HEK293T (cell line): ENCODE data around the gene TUBAL3.
"Not testable (repeated sequence)": the region's sequence is repeated elsewhere in the genome, so short reads cannot be mapped to it uniquely, and the experiment has no call there.

Experiments
- ELF4 ChIP-seq: fragments of 450-650 bp; IDR thresholded peaks from 2 replicates; pipeline ENCODE4 v1.6.1; 2017; ENCODE audit warnings: antibody characterized with exemption
- L3MBTL2 ChIP-seq: fragments of 450-650 bp; conservative IDR thresholded peaks from 2 replicates; pipeline ENCODE4 v1.6.1; 2016; ENCODE audit warnings: mild to moderate bottlenecking
- NFRKB ChIP-seq: fragments of 450-650 bp; IDR thresholded peaks from 2 replicates; pipeline ENCODE4 v1.6.1; 2016; ENCODE audit warnings: mild to moderate bottlenecking, moderate library complexity
- SP1 ChIP-seq: fragments of 450-650 bp; IDR thresholded peaks from 2 replicates; pipeline ENCODE4 v1.6.1; 2017
- ZNF384 ChIP-seq: fragments of 450-650 bp; IDR thresholded peaks from 2 replicates; pipeline ENCODE4 v1.6.1; 2016

DNA sequence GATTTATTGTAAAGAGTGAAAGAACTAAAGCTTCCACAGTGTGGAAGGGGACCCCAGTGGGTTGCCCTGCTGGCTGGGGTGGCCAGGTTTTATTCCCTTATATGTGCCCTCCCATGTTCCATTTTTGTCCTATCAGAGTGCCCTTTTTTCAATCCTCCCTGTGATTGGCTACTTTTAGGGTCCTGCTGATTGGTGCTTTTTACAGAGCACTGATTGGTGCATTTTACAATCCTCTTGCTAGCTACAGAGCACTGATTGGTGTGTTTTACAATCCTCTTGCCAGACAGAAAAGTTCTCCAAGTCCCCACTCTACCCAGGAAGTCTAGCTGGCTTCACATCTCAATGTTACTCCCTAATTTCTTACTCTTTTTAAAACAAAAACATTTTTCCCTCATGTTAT, 6.2 kb upstream of the TUBAL3 start:
- not testable (repeated sequence) for TF ChIP-seq ZNF384, ELF4, NFRKB, SP1, L3MBTL2
